Glomerular endothelial cell (primary cell): ENCODE data around the gene IQCK. TPM values are rescaled to one million over a fixed set of nuclear protein-coding genes. Genes with fewer than 3 reads are reported as not detected.

Source experiments
- DNase-seq: peaks from one replicate; pipeline ENCODE4 v3.0.0-alpha.2; 2011; ENCODE audit warnings: low read depth, low spot score; ENCODE audit errors: extremely low read depth
- total RNA-seq: library from RNA; depleted of rRNA; stranded (reverse); fragments of >200 nt; gene quantifications from 2 replicates; pipeline ENCODE4 v1.2.3, GENCODE V29; 2015

Gene IQCK
- total RNA-seq, 1 donor from 2014 or later: 52.3 TPM

DNA sequence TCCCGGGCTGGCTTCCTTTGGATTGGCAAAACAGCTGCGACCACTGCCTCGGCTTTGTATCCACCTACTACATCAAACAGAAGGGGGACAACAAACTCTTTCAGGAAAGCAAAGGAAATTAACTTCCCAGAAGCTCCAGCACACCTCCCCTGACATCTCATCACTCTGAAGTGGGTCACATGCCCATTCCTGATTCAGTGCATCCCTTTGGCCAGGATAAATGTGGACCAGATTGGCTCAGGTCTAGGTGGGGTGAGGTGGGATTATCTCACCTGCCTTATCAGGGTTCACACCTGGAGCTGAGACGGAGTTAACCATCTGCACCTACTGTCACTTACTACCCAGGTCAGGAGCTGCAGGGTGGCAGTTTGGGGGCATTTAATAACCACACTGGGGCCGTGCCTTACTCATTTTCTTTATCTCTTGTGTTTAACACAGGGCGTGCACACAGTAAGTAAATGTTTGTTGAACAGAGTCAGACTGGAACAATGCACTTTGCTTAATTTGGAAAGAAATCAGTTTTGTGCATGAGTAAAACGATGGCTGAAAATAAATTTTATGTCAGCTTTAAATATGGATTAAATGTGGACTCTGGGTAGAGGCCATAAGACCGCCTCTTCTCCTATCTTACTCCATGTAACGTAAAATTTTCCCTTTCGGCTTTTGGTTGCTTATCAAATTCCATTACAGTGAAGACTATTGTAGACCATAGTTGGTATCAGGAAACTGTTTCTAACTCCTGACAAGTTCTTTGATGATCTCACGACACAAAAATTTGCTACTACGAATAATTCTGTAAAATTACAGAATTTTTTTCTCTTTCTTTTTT, 36.0 kb downstream of the IQCK start:
- DNase-seq: peak; percentile 82

GRCh38 chr16:19754644-19755036, 36.6 kb downstream of the IQCK start:
- DNase-seq: no peak

DNA sequence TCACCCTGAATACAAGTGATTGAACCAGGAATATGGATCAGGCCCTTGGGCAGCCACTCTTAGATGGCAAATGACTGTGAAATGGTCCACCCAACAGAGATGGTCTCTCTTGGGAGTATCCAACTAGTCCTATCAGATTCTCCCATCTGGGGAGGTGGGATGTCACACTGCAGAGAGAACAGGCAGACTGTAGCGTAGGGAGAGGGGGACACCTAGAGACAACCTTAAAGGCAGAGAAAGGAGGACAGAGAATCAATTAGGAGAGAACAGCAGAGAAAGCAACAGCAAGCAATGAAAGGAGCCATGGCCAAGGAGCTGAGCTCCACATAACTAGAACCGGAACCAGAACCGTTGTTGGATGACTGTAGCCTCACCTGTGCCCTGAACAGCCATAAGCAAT, 37.2 kb downstream of the IQCK start:
- no peak for DNase-seq

DNA sequence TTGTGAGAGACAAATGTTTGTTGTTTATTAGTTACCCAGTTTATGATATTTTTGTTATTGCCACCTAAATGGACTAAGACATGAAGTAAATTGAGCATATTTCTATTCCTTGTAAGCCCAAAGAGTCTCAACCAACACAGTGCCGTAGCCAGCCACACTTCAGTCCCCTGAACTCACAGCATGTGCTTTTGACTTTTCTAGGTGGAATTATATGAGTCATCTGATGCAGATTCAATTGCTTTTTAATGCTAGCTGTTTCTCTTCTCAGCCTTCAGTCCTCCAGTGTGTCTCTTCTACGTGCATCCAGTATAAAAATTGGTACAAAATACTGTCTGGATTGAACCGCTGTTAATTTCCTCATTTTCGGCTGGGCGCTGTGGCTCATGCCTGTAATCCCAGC, 39.0 kb downstream of the IQCK start:
- no peak for DNase-seq

DNA sequence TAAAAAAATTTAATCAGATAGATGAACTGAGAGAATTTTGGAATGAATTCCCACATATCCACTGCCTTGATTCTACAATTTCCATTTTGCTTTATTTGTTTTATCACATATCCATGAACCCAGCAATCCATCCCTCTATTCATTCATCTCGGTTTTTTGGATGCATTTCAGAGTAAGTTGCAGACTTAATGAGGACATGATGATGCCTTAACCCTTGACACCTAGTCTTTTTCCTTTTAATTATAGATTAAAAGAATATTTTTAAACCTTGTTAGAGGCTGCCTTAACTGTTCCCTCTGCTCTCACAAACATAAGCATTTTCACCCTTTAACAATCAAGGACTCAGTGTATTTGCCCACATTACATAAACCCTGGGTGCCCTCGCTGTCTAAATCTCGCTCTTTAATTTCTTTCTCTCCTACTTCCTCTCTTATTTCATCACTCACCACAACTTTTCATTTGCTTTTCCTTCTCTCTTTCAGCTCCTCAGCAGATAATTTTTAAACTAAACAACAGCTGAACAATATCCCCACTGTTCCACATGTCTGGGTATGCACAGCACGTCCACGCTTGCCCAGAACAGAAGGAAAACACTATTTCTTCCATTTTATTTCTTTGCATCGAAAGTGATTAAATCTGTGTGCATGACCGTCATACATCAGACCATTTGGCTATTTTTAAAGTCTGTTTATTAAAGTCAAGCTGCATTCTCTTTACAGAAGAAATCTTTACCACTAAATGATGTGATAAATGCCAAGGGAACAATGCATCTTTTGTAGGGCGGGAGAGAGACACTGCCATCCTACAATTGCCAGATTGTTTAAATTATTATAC, 39.9 kb downstream of the IQCK start:
- no peak for DNase-seq

DNA sequence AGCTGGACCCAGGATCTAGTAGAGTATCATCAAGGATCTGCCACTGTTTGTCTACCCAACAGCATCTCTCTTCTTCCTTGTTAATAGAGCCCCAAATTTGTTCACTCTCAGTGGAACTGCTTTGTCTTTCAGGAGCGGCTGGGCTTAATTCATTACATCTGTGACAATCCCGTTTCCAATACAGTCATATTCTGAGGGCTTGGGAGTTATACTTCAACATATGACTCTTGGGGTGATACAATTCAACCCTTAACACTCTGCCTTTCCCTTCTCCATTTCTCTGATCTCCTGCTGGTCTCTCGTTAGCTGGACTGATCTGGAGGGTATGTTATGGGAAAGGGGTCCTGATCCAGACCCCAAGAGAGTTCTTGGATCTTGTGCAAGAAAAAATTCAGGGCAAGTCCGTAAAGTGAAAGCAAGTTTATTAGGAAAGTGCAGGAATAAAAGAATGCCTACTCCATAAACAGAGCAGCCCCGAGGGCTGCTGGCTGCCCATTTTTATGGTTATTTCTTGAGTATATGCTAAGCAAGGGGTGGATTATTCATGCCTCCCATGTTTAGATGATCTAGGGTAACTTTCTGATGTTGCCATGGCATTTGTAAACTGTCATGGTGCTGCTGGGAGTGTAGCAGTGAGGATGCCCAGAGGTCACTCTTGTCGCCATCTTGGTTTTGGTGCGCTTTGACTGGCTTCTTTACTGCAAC, 42.4 kb downstream of the IQCK start:
- no peak for DNase-seq

- peak; percentile 72 for DNase-seq
Observed at GRCh38 chr16:19765860-19766553, 47.9 kb downstream of the IQCK start.

DNA sequence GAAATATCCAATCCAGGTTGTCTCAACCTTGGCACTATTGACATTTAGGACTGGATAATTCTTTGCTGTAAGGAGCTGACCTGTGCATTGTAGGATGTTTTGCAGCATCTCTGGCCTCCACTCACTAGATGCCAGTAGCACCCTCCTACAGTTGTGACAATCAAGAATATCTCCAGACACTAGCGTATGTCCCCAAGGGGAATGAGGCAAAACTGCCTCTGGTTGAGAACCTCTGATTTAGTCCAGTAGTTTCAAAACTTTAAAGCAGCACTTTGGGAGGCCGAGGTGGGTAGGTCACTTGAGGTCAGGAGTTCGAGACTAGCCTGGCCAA, 48.4 kb downstream of the IQCK start:
- no peak for DNase-seq

DNA sequence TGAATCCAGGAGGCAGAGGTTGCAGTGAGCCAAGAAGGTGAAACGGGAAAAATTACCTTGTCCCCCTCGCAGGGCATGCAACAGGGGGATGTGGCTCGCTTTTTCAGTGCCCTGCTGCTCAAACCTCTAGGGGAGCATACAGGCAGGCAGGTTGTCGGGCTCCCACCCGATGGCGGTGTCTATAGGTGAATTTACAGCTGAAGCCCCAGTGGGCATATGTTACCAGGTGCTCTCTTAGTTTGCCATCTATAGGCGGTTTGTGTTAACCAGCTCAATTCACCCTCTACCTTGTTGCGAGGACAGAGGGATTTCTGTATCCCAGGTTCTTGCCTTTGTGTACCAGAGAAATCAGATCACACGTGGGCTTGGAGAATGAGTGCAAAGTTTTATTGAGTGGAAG, 48.9 kb downstream of the IQCK start:
- DNase-seq: no peak

DNA sequence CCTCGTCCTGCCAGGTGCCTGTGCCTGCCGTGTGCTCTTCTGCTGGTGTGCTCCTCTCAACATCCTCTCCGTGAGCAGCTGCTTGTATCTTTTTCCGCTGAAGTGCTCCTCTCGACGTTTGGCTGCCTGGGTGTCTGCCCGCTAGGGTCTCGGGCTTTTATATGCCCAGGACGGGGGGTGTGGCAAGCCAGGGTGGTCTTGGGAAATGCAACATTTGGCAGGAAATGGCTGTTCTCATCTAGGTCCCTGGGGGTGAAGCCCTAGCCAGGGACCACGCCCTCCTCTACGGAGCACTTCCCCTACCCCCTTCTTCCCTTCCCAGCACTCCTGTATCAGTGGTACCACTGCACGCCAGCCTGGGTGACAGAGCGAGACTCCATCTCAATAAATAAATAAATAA, 49.4 kb downstream of the IQCK start:
- DNase-seq: no peak

DNA sequence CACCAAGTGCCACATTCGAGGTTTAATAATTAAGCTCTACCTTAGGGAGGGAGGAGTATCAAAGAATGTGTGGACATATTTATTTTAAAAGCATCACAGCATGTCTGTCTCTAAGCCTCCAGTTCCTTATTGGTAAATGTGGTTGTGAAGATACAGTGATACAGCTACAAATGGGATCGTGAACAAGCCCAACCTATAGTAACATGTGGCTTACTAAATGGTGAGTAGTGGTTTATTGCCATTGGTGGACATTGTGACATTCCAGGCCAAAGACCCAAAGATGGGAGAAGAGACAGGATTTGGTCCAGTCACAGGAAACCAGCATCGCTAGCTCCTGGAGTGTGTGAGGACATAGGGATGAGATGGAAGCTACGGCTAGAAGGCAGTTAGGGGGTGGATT, 51.2 kb downstream of the IQCK start:
- DNase-seq: no peak

DNA sequence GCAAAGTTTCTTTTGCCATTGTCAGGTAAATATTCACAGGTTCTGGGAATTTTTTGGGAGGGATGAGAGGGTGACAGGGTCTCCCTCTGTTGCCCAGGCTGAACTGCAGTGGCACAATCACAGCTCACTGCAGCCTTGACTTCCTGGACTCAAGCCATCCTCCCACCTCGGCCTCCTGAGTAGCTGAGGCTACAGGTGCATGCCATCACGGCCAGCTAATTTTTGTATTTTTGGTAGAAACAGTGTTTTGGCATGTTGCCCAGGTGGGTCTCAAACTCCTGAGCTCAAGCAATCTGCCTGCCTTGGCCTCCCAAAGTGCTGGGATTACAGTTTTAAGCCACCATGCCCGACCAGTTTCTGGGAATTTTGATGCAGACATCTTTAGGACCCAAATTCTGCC, 53.0 kb downstream of the IQCK start:
- DNase-seq: no peak

GRCh38 chr16:19771796-19772195, 53.7 kb downstream of the IQCK start:
- DNase-seq: no peak

DNA sequence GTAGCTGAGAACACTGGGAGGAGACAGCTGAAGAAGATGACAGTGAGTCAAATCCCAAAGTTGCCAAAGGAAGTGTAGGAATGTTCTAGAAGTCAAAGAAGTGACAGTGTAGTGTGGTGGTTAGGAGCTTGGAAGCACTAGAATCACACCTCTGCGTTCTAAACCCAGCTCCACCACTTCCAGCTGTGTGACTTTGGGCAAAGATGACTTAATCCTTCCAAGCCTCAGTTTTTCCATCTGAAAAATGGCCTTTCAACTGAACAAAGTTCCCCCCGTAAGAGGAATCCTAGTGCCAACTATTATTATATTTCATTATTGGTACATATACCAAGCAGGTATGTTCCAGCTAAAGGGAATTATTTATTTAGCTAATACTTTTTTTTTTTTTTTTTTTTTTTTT, 56.0 kb downstream of the IQCK start:
- no peak for DNase-seq

DNA sequence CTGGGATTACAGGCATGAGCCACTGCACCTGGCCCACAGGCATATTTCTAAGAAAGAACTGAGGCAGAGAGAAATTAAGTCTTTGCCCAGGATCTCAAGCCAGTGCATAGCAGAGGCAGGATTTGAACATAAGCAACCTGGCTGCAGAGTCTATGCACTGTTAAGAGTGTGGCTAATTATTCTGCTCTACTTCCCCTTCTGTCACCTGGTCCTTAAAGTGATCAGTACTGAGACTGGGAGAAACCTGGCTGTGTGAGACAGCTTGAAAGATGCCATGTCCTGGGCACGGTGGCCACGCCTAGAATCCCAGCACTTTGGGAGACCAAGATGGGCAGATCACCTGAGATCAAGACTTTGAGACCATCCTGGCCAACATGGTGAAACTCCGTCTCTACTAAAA, 58.1 kb downstream of the IQCK start:
- no peak for DNase-seq

- no peak for DNase-seq
Observed at GRCh38 chr16:19776565-19776964, 58.5 kb downstream of the IQCK start.

DNA sequence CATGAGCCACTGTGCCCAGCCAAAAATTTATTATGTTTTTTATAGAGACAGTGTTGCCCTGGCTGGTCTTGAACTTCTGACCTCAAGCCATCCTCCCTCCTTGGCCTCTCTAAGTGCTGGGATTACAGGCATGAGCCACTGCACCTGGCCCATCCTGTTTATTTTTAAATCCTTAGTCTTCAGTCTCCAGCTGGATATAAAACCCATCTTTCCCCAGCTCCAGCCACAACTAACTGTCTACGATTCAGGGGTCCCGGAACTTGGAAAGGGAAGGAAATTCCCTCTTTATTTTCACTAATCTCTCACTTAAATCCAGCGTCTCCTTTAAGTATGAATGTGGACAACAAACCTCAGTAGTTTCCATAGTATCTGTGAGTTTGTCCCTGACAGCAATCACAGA, 62.2 kb downstream of the IQCK start:
- no peak for DNase-seq

- DNase-seq: no peak
Observed at GRCh38 chr16:19781226-19781625, 63.2 kb downstream of the IQCK start.

GRCh38 chr16:19783363-19784182, 65.5 kb downstream of the IQCK start:
- DNase-seq: no peak

GRCh38 chr16:19784183-19784736, 66.2 kb downstream of the IQCK start:
- DNase-seq: no peak
